ENCODE measurements around the gene HLA-DQA2. TPM values are rescaled to one million over a fixed set of nuclear protein-coding genes. Genes with fewer than 3 reads are reported as not detected.
"Not testable (repeated sequence)": the region's sequence is repeated elsewhere in the genome, so short reads cannot be mapped to it uniquely, and the experiment has no call there.

Gene HLA-DQA2
- total and polyA plus RNA-seq, 2 of the 13 experiments (the other 11 are each of a cell fraction or from before 2014, with no cell fraction given), result not detected

DNA sequence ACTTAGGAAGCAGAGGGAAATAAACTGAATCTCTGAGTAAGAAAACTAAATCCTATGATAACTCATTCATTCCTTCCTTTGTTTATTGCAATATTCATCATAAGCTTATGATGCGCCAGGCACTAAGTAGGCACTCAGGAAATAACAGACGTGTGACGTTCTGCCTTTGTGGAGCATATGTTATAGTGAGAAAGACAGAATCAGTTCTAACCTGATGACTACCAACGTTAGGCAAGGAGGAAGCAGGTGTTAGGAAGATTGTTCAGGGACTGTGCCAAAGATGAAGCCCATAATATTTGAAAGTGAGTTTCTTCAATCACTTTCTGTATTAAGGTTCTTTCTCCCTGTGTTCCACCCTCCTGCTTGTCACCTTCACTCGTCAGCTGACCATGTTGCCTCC, 3.6 kb downstream of the HLA-DQA2 start:
- H4K20me1 ChIP-seq (ENCODE audit: insufficient read depth, low read length), result no peaks in the 10 kb centered on the region
- H3K4me2 ChIP-seq (ENCODE audit: low read depth, low read length), result no peak overlapping the region
- peaks cover 0 to 8% of the 10 kb centered on the region in 2 experiments; a peak in 1 of 5 replicates for H3K27me3 ChIP-seq (ENCODE audit: control insufficient read depth in 1 of 2, insufficient read depth in 2 of 2, low read length in 2 of 2)
- CTCF ChIA-PET (ENCODE audit: low intra/inter-chr PET ratio, low total read pairs), result no interaction called here
- H3K4me3 ChIP-seq (replicated peaks in 1 of 3; ENCODE audit: insufficient read depth in 1 of 3, low read depth in 2 of 3, low read length in 3 of 3), result no peak overlapping the region
- TF ChIP-seq AGO2 (optimal IDR thresholded peaks at IDR 0.05; ENCODE audit: low read depth, low read length) (no peak), TSC22D2 (CRISPR knock-in tag; IDR thresholded peaks at IDR 0.05; ENCODE audit: borderline replicate concordance) (no peak), MATR3 (CRISPR knock-in tag; IDR thresholded peaks at IDR 0.05) (no peak), IRF2 (CRISPR knock-in tag; IDR thresholded peaks at IDR 0.05) (no peak), ZNF205 (CRISPR knock-in tag; IDR thresholded peaks at IDR 0.05) (no peak), ZNF143 (CRISPR knock-in tag; IDR thresholded peaks at IDR 0.05) (no peak)
- TF ChIP-seq, protein P1, sequence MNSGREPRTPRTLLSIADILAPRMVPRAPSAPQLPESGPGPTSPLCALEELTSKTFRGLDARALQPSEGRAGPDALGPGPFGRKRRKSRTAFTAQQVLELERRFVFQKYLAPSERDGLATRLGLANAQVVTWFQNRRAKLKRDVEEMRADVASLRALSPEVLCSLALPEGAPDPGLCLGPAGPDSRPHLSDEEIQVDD (CRISPR knock-in tag; IDR thresholded peaks at IDR 0.05; ENCODE audit: borderline replicate concordance), result no peak
- H3K9me3 ChIP-seq (ENCODE audit: low read length), result no peaks in the 10 kb centered on the region
- FAIRE-seq (no peak), DNase-seq (ENCODE audit: low spot score) (no peak), ATAC-seq (no peak)
- no peaks in the 10 kb centered on the region for H3K4me1 ChIP-seq (ENCODE audit: insufficient read depth, low read length)
- in situ Hi-C loops (cut with HindIII; ENCODE audit: extremely low pct_ligation_motif_present, low pct_unique_long_range_greater_than_20kb) (no loop called here), intact Hi-C loops (cut with micrococcal nuclease; ENCODE audit: unreplicated experiment) (no loop called here)
- POLR2A ChIA-PET, result no interaction called here
- no peak overlapping the region for H2AFZ ChIP-seq (ENCODE audit: low read length)
- H3K36me3 ChIP-seq (replicated peaks in 1 of 2; ENCODE audit: control insufficient read depth in 1 of 2, insufficient read depth in 2 of 2, low read length in 2 of 2), result no peaks in the 10 kb centered on the region
- BruUV-seq (replicated peaks), result no TSS peak
- 2% methylated on average over 5 of the region's 5 CpGs for WGBS (ENCODE audit: low lambda C conversion rate)
- H3K9ac ChIP-seq (ENCODE audit: insufficient read depth, low read depth, low read length), result no peak overlapping the region
- H3K79me2 ChIP-seq (ENCODE audit: insufficient read depth, low read length), result no peaks in the 10 kb centered on the region
- no peak overlapping the region for H3K27ac ChIP-seq (ENCODE audit: extremely low read length, insufficient read depth, low read length)

DNA sequence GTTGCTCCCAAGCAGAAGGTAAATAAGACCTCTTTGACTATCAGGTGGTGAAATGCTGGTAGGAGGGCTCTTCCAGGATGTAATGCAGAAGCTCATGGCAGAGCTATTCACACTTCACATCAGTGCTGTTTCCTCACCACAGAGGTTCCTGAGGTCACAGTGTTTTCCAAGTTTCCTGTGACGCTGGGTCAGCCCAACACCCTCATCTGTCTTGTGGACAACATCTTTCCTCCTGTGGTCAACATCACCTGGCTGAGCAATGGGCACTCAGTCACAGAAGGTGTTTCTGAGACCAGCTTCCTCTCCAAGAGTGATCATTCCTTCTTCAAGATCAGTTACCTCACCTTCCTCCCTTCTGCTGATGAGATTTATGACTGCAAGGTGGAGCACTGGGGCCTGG, 4.5 kb downstream of the HLA-DQA2 start:
- WGBS (ENCODE audit: low lambda C conversion rate), result 0% methylated on average over 1 of the region's 1 CpG
- H2AFZ ChIP-seq (ENCODE audit: low read length); H3K4me3 ChIP-seq (replicated peaks in 1 of 3; ENCODE audit: insufficient read depth in 1 of 3, low read depth in 2 of 3, low read length in 3 of 3); H3K27ac ChIP-seq (ENCODE audit: extremely low read length, insufficient read depth, low read length); H3K9ac ChIP-seq (ENCODE audit: insufficient read depth, low read depth, low read length); intact Hi-C loops (cut with micrococcal nuclease; ENCODE audit: unreplicated experiment); CTCF ChIA-PET (ENCODE audit: low intra/inter-chr PET ratio, low total read pairs); H3K4me2 ChIP-seq (ENCODE audit: low read depth, low read length); H4K20me1 ChIP-seq (ENCODE audit: insufficient read depth, low read length); POLR2A ChIA-PET; H3K9me3 ChIP-seq (ENCODE audit: low read length); DNase-seq (ENCODE audit: low spot score); ATAC-seq; BruUV-seq (replicated peaks); H3K79me2 ChIP-seq (ENCODE audit: insufficient read depth, low read length); H3K36me3 ChIP-seq (replicated peaks in 1 of 2; ENCODE audit: control insufficient read depth in 1 of 2, insufficient read depth in 2 of 2, low read length in 2 of 2); H3K4me1 ChIP-seq (ENCODE audit: insufficient read depth, low read length); FAIRE-seq; in situ Hi-C loops (cut with HindIII; ENCODE audit: extremely low pct_ligation_motif_present, low pct_unique_long_range_greater_than_20kb); H3K27me3 ChIP-seq (ENCODE audit: control insufficient read depth in 1 of 2, insufficient read depth in 2 of 2, low read length in 2 of 2): not testable (repeated sequence)

Measured in HepG2 (cell line).